BJ (cell line): ENCODE measurements around the gene MGST3. TPM values are rescaled to one million over a fixed set of nuclear protein-coding genes. Genes with fewer than 3 reads are reported as not detected.

Source experiments
- CTCF ChIA-PET: fragments of 350-600 bp; formaldehyde crosslinking; extraction: SDS; loops from one replicate; lab custom pipeline; 2021; ENCODE audit warnings: antibody characterized with exemption, inconsistent platforms; lab: Yijun Ruan, JAX
- POLR2A ChIA-PET: fragments of 300-600 bp; sonication (Branson Sonifier 250); formaldehyde crosslinking; extraction: SDS; loops from one replicate; lab custom pipeline; 2021; ENCODE audit warnings: antibody characterized with exemption; lab: Charles Lee
- DNase-seq: peaks from one replicate; pipeline ENCODE4 v3.0.0-alpha.2; 2011; ENCODE audit warnings: low read depth
- H3K27me3 ChIP-seq: 2 replicates; pipeline ENCODE4 v1.6.0; 2011; ENCODE audit warnings: low read length; ENCODE audit not compliant: control insufficient read depth, insufficient read depth
- H3K36me3 ChIP-seq: 2 replicates; pipeline ENCODE4 v1.5.1; 2011; ENCODE audit warnings: low read length; ENCODE audit not compliant: control insufficient read depth, insufficient read depth
- H3K4me3 ChIP-seq: 2 replicates; pipeline ENCODE4 v1.5.1; 2011; ENCODE audit warnings: low read depth, mild to moderate bottlenecking, control low read depth, low read length
- polyA plus RNA-seq: library from polyadenylated mRNA; depleted of rRNA; stranded (reverse); fragments of >200 nt; gene quantifications from 2 replicates; pipeline ENCODE4 v1.2.3, GENCODE V29; 2011
- TF ChIP-seq, protein P1 (sequence below): IDR thresholded peaks from 2 replicates; pipeline ENCODE4 v1.5.1; 2011; ENCODE audit warnings: low read depth, mild to moderate bottlenecking, control low read depth, inconsistent platforms, low read length, moderate library complexity; ENCODE audit not compliant: insufficient read depth

The MGST3 gene
- polyA plus RNA-seq, 1 experiment, result 220 TPM

DNA sequence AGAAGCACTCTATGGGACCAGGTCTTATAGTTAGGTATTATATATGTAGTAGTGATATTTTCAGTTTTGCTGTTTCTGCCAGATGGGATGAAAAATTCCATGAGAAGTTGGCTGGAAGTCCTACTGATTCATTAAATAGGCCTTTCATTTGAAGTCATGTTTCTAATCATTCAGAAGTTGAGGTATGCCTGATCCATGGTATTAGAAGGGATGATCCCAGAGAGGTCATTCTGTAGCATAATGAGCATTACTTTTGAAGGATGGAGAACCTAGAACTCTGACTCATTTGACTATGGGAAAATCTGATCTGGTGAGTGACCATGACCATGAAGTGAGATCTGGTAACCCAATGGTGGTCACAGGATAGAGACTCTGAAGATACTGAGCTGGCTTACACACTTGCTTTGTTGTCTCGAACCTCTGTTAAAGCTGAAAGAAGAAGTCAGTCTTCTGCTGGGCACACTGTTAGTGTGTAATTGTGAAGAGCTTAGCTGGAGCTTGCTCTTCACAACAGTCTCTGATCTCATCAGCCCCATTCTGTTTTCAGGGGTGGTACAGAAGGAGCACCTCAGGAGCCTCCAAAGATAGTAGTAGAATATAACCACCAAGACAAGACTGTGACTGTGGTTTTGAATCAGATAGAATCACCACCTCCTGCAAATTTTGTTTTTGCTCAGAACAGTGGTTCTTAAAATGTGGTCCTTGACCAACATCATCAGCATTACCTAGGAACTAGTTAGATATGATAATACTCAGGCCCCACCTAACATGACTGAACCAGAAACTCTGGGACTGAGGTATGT, 9.0 kb downstream of the MGST3 start:
- Histone ChIP-seq H3K36me3 (0 out of 2 replicates have a peak, but pooled peaks cover 2% of the 10 kb centered on the region), H3K4me3 (no peak overlapping the region), H3K27me3 (no peaks in the 10 kb centered on the region)
- CTCF ChIA-PET, result interaction anchor here (1.3 kb wide), 1 partner anchor 27 kb away, joined by 3 read pairs; no protein-coding TSS in a partner anchor
- TF ChIP-seq, protein P1, sequence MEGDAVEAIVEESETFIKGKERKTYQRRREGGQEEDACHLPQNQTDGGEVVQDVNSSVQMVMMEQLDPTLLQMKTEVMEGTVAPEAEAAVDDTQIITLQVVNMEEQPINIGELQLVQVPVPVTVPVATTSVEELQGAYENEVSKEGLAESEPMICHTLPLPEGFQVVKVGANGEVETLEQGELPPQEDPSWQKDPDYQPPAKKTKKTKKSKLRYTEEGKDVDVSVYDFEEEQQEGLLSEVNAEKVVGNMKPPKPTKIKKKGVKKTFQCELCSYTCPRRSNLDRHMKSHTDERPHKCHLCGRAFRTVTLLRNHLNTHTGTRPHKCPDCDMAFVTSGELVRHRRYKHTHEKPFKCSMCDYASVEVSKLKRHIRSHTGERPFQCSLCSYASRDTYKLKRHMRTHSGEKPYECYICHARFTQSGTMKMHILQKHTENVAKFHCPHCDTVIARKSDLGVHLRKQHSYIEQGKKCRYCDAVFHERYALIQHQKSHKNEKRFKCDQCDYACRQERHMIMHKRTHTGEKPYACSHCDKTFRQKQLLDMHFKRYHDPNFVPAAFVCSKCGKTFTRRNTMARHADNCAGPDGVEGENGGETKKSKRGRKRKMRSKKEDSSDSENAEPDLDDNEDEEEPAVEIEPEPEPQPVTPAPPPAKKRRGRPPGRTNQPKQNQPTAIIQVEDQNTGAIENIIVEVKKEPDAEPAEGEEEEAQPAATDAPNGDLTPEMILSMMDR, result no peak
- DNase-seq, result no peak
- POLR2A ChIA-PET, result no interaction called here

DNA sequence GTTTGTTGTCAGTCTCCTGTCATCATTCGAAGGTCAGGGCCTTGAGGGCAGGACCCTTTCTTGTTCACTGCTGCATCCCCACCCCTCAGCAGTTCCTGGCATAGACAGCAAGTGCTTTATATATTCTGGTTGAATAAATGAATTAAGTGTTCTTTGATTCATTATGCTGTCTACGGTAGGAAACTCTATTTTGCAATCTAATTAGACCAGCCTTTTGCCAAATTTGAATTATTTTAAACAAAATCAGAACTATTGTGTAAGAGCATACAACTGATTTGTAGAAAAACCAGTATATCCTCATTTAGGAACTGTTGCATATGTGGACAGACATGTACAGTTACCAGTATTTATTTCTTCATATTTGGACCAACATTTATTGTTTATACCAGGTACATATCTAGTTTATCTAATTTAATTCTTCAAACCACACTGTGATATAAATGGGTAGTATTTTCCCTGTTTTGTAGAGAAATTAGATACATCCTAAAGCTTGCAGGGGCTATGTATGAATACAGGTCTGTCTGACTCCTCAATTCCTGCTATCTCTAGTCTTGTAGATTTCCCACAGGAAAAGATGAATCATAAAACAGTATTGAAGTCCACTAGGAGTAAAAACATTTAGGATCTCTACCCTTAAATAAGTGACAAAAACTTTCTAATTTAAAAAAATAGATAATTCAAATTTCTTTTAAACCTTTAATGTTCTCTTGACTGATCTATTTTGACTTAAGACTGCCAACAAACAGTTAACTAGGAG, 10.4 kb downstream of the MGST3 start:
- Histone ChIP-seq H3K4me3 (no peak overlapping the region), H3K27me3 (no peaks in the 10 kb centered on the region), H3K36me3 (0 out of 2 replicates have a peak, but pooled peaks cover 2% of the 10 kb centered on the region)
- no peak for DNase-seq
- CTCF ChIA-PET, result interaction anchor here (1.4 kb wide), 1 partner anchor 21 kb away, joined by 4 read pairs; no protein-coding TSS in a partner anchor
- POLR2A ChIA-PET, result no interaction called here
- TF ChIP-seq, protein P1, result no peak

DNA sequence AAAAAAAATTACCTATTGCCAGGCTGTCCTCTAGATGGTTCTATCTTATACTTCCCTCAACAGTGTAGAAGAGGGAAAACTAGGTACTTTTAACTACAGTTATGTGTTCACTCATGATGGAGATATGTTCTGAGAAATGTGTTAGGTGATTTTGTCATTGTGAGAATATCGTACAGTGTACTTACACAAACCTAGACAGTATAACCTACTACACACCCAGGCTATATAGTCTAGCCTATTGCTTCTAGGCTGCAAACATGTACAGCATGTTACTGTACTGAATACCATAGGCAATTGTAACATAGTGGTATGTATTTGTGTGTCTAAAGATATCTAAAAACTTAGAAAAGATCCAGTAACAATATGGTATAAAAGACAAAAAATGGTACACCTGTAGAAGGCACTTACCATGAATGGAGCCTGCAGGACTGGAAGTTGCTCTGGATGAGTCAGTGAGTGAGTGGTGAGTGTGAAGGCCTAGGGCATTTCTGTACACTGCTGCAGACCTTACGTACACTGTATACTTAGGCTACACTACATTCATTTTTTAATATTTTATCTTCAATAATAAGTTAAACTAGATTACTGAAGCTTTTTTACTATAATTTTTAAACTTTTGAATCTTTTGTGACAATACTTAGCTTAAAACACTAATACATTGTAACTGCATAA, 13.2 kb downstream of the MGST3 start:
- no peaks in the 10 kb centered on the region for H3K36me3 ChIP-seq
- ChIA-PET POLR2A (no interaction called here), CTCF (interaction anchor here (0.5 kb wide), 1 partner anchor 82 kb away, joined by 3 read pairs; no protein-coding TSS in a partner anchor)
- no peak for DNase-seq
- TF ChIP-seq, protein P1, result no peak
- no peaks in the 10 kb centered on the region for H3K27me3 ChIP-seq
- no peak overlapping the region for H3K4me3 ChIP-seq

DNA sequence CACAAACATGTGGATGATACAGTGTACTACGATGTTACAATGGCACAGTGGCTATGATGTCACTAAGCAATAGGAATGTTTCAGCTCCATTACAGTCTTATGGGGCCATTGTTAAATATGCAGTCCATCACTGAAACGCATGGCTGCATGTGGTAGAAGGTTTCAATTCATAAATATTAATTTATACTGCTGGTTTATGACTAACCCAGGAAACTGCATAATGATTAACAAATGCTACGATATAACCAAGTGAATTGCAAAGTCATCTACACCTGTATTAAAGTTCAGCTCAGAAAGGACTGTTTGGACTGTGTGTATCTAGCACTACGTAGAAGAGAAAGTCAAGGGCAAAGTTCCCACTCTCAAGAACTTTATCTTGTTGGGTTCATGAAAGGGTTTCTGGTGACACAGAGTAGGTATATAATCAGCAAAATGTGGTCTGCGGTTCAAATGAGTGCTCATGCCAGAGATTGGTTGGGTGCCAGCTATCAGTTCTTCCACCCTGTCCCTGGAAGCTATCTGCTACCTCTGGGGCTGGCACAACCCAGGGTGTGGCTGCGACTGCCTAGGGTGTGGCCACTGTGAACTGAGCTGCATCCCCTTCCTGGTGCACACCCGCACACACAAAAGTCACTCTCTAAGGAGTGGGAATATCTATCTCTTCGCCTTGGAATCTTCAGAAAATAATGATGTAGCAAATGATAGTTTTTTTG, 14.8 kb downstream of the MGST3 start:
- no peak overlapping the region for H3K4me3 ChIP-seq
- POLR2A ChIA-PET, result no interaction called here
- H3K36me3 ChIP-seq, result peaks cover 2% of the 10 kb centered on the region
- DNase-seq, result no peak
- TF ChIP-seq, protein P1, result no peak
- no peaks in the 10 kb centered on the region for H3K27me3 ChIP-seq
- CTCF ChIA-PET, result interaction anchor here (0.6 kb wide), 1 partner anchor 97 kb away, joined by 3 read pairs; no protein-coding TSS in a partner anchor
